Parathyroid adenoma (tissue), 2 donors: ENCODE data around the gene FNDC3B.

ENCODE experiments used
- H2AFZ ChIP-seq: fragments of 300-600 bp; sonication (generic); one replicate; pipeline ENCODE4 v1.7.0; 2017; ENCODE audit warnings: antibody characterized with exemption, mild to moderate bottlenecking
- H3K27ac ChIP-seq: fragments of 300-600 bp; sonication (generic); one replicate; pipeline ENCODE4 v1.7.0; 2017
- H3K27me3 ChIP-seq: fragments of 300-600 bp; sonication (generic); one replicate; pipeline ENCODE4 v1.7.0; 2017; ENCODE audit warnings: low read length; ENCODE audit not compliant: control insufficient read depth, insufficient read depth
- H3K36me3 ChIP-seq: fragments of 300-600 bp; sonication (generic); one replicate; pipeline ENCODE4 v1.7.0; 2017; ENCODE audit warnings: low read length; ENCODE audit not compliant: control insufficient read depth, insufficient read depth
- H3K4me1 ChIP-seq: fragments of 300-600 bp; sonication (generic); one replicate; pipeline ENCODE4 v1.7.0; 2017; ENCODE audit warnings: control low read depth
- H3K4me2 ChIP-seq: fragments of 300-600 bp; sonication (generic); one replicate; pipeline ENCODE4 v1.7.0; 2017; ENCODE audit warnings: low read length
- H3K4me3 ChIP-seq: fragments of 300-600 bp; sonication (generic); one replicate; pipeline ENCODE4 v1.7.0; 2017; ENCODE audit warnings: low read depth, low read length
- H3K79me2 ChIP-seq: fragments of 300-600 bp; sonication (generic); one replicate; pipeline ENCODE4 v1.7.0; 2017; ENCODE audit warnings: control low read depth
- H3K9ac ChIP-seq: fragments of 300-600 bp; sonication (generic); one replicate; pipeline ENCODE4 v1.7.0; 2017; ENCODE audit warnings: mild to moderate bottlenecking
- H3K9me3 ChIP-seq: fragments of 300-600 bp; sonication (generic); one replicate; pipeline ENCODE4 v1.7.0; 2017; ENCODE audit warnings: low read length; ENCODE audit not compliant: control insufficient read depth
- CTCF ChIP-seq: fragments of 300-600 bp; sonication (generic); IDR thresholded peaks from one replicate; pipeline ENCODE4 v1.7.0; 2017; ENCODE audit warnings: antibody characterized with exemption, mild to moderate bottlenecking
- donor health status: primary hyperparathyroidism.

Gene FNDC3B

GRCh38 chr3:172315401-172316091, 276.2 kb downstream of the FNDC3B start:
- Histone ChIP-seq H2AFZ (no peak overlapping the region), H3K9ac (no peak overlapping the region), H3K36me3 (no peaks in the 10 kb centered on the region), H3K79me2 (no peaks in the 10 kb centered on the region), H3K4me3 (no peak overlapping the region), H3K9me3 (no peaks in the 10 kb centered on the region), H3K27ac (no peak overlapping the region), H3K27me3 (no peaks in the 10 kb centered on the region), H3K4me2 (no peak overlapping the region), H3K4me1 (no peaks in the 10 kb centered on the region)
- TF ChIP-seq CTCF, result no peak

DNA sequence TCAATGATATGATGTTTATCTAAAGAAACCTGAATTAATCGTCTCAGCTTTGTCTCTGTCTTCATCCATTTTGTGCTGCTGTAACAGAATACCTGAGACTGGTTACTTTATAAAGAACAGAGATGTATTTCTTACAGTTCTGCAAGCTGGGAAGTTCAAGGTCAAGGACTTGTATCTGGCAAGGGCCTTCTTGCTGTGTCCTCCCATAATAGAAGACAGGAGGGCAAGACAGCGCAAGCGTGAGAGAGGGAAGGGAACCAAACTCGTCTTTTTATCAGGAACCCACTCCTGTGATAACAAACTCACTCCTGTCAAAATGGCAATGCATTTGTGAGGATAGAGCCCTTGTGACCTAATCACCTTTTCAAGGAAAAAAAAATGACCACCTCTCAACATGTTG, 277.4 kb downstream of the FNDC3B start:
- H3K9ac ChIP-seq, result no peak overlapping the region
- H3K27ac ChIP-seq, result no peak overlapping the region
- no peak overlapping the region for H2AFZ ChIP-seq
- no peaks in the 10 kb centered on the region for H3K9me3 ChIP-seq
- no peak overlapping the region for H3K4me2 ChIP-seq
- H3K27me3 ChIP-seq, result no peaks in the 10 kb centered on the region
- no peaks in the 10 kb centered on the region for H3K79me2 ChIP-seq
- H3K36me3 ChIP-seq, result no peaks in the 10 kb centered on the region
- H3K4me3 ChIP-seq, result no peak overlapping the region
- no peaks in the 10 kb centered on the region for H3K4me1 ChIP-seq
- TF ChIP-seq CTCF, result no peak

DNA sequence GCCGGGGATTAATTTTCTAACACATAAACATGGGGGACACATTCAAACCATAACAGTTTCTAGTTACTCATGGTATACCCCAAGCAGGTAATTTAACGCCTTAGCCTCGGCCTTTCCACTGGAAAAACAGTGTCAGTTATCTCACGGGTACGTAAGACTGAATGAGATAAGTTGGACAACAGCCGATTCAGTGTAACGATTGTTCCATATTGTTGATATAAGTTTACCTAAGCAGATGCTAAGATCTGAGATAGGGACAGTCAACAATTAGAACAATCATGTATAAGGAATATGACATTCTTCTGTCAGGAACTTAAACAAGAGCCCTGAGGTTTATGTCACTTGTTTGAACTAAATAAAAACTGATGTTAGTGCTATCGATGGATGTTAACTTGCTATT, 278.1 kb downstream of the FNDC3B start:
- Histone ChIP-seq H3K4me2 (no peak overlapping the region), H3K4me3 (no peak overlapping the region), H3K27ac (peak overlapping the region; percentile 57), H3K79me2 (no peaks in the 10 kb centered on the region), H3K36me3 (no peaks in the 10 kb centered on the region), H3K9ac (no peak overlapping the region), H2AFZ (no peak overlapping the region), H3K9me3 (no peaks in the 10 kb centered on the region), H3K27me3 (no peaks in the 10 kb centered on the region), H3K4me1 (no peaks in the 10 kb centered on the region)
- TF ChIP-seq CTCF, result no peak

DNA sequence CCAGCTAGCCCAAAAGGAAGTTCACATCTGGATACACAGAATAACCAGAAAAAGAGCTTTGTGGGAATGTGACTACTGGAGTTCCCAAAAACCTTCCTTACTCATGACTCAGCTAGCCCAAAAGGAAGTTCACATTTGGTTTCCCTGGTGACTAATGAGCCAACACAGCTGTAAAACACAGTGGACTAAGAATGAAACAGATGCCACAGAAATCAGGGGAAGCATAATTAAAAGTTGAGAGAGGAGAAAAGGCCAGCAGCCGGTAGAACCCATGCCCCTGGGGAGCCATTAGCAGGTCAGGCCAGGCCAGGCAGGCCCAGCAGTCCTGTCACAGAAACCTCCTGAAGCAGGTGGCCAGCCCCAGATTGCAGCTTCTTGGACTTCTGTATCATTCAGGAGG, 278.6 kb downstream of the FNDC3B start:
- no peaks in the 10 kb centered on the region for H3K4me1 ChIP-seq
- H3K27ac ChIP-seq, result peak overlapping the region; percentile 57

More for the DNA sequence above, 278.6 kb downstream of the FNDC3B start:
- no peak overlapping the region for H3K4me2 ChIP-seq
- no peaks in the 10 kb centered on the region for H3K9me3 ChIP-seq
- H3K36me3 ChIP-seq, result no peaks in the 10 kb centered on the region
- no peaks in the 10 kb centered on the region for H3K79me2 ChIP-seq
- H3K4me3 ChIP-seq, result no peak overlapping the region
- H2AFZ ChIP-seq, result no peak overlapping the region
- TF ChIP-seq CTCF, result no peak
- no peaks in the 10 kb centered on the region for H3K27me3 ChIP-seq
- H3K9ac ChIP-seq, result no peak overlapping the region
